SK-N-SH (cell line): ENCODE data around the gene KMT2A. TPM values are rescaled to one million over a fixed set of nuclear protein-coding genes. Genes with fewer than 3 reads are reported as not detected.

Experiments used
- CTCF ChIA-PET: fragments of 300-600, 350-600 bp; formaldehyde crosslinking; extraction: SDS; loops from one replicate; lab custom pipeline; 2021; lab: Yijun Ruan, JAX
- POLR2A ChIA-PET: fragments of 350-600 bp; sonication (Branson Sonifier 250); formaldehyde crosslinking; extraction: SDS; loops from one replicate; lab custom pipeline; 2020; ENCODE audit warnings: antibody characterized with exemption, inconsistent platforms; lab: Yijun Ruan, JAX
- DNase-seq: peaks from one replicate; pipeline ENCODE4 v3.0.0; 2012
- H2AFZ ChIP-seq: fragments of 200-600 bp; sonication (generic); 2 replicates; pipeline ENCODE4 v1.8.1; 2016; ENCODE audit warnings: antibody characterized with exemption, mild to moderate bottlenecking, low read depth
- H3F3A ChIP-seq: fragments of 200-600 bp; sonication (generic); replicated peaks from 2 replicates; pipeline ENCODE3; 2016; ENCODE audit warnings: antibody characterized with exemption, mild to moderate bottlenecking; ENCODE audit not compliant: insufficient read depth
- H3K27ac ChIP-seq, 2 experiments: fragments of 200-500 bp in 1 of 2; fragments of 200-600 bp in 1 of 2; sonication (Bioruptor generic) in 1 of 2; sonication (generic), shearing (Covaris generic) in 1 of 2; 2 replicates each; pipeline versions ENCODE4 v1.5.1 to v1.6.1; 2014 to 2016; ENCODE audit warnings: low read depth in 2 of 2, inconsistent platforms in 1 of 2, low read length in 1 of 2, mild to moderate bottlenecking in 1 of 2, mixed read lengths in 1 of 2
- H3K27me3 ChIP-seq: fragments of 200-600 bp; sonication (generic), shearing (Covaris generic); 2 replicates; pipeline ENCODE4 v1.6.1; 2016; ENCODE audit warnings: mixed run types; ENCODE audit not compliant: insufficient read depth
- H3K36me3 ChIP-seq, 2 experiments: fragments of 200-500 bp in 1 of 2; fragments of 200-600 bp in 1 of 2; sonication (Bioruptor generic) in 1 of 2; sonication (generic) in 1 of 2; replicated peaks in 1 of 2; 2 replicates each; pipeline versions ENCODE3 to v1.5.1; 2014 to 2016; ENCODE audit warnings: low read length in 1 of 2, mild to moderate bottlenecking in 1 of 2; ENCODE audit not compliant: insufficient read depth in 2 of 2, control insufficient read depth in 1 of 2
- H3K4me1 ChIP-seq, 2 experiments: fragments of 200-500 bp in 1 of 2; fragments of 200-600 bp in 1 of 2; sonication (Bioruptor generic) in 1 of 2; sonication (generic), shearing (Covaris generic) in 1 of 2; 2 replicates each; pipeline versions ENCODE4 v1.5.1 to v1.6.1; 2014 to 2016; ENCODE audit warnings: low read depth in 1 of 2, low read length in 1 of 2, mixed run types in 1 of 2; ENCODE audit not compliant: insufficient read depth in 2 of 2, control insufficient read depth in 1 of 2
- H3K4me2 ChIP-seq: fragments of 200-600 bp; sonication (generic), shearing (Covaris generic); 2 replicates; pipeline ENCODE4 v1.6.1; 2017; ENCODE audit warnings: mixed run types
- H3K4me3 ChIP-seq, 2 experiments: fragments of 200-500 bp in 1 of 2; fragments of 200-600 bp in 1 of 2; sonication (Bioruptor generic) in 1 of 2; sonication (generic), shearing (Covaris generic) in 1 of 2; 2 replicates each; pipeline versions ENCODE4 v1.5.1 to v1.8.1; 2014 to 2016; ENCODE audit warnings: low read depth in 2 of 2, inconsistent platforms in 1 of 2, low read length in 1 of 2, mild to moderate bottlenecking in 1 of 2, mixed read lengths in 1 of 2, moderate library complexity in 1 of 2
- H3K79me2 ChIP-seq: fragments of 200-600 bp; sonication (generic); 2 replicates; pipeline ENCODE4 v1.8.1; 2017; ENCODE audit warnings: mild to moderate bottlenecking; ENCODE audit not compliant: insufficient read depth
- H3K9ac ChIP-seq: fragments of 200-600 bp; sonication (generic); 2 replicates; pipeline ENCODE4 v1.6.1; 2017; ENCODE audit warnings: mixed run types
- H3K9me2 ChIP-seq: fragments of 200-600 bp; sonication (generic); 2 replicates; pipeline ENCODE4 v1.6.1; 2017; ENCODE audit warnings: mixed run types
- H3K9me3 ChIP-seq: fragments of 200-600 bp; sonication (generic); 2 replicates; pipeline ENCODE4 v1.6.1; 2017; ENCODE audit warnings: mixed run types, mild to moderate bottlenecking, moderate library complexity
- H4K20me1 ChIP-seq: fragments of 200-600 bp; sonication (generic); 2 replicates; pipeline ENCODE4 v1.6.1; 2017; ENCODE audit warnings: mild to moderate bottlenecking, mixed run types; ENCODE audit not compliant: insufficient read depth
- CHD2 ChIP-seq: fragments of 150-350 bp; IDR thresholded peaks from 2 replicates; pipeline ENCODE4 v1.6.1; 2018; ENCODE audit warnings: low read length; ENCODE audit not compliant: partially characterized antibody
- ELF1 ChIP-seq: IDR thresholded peaks from 2 replicates; pipeline ENCODE4 v1.4.0; 2012
- EP300 ChIP-seq, 2 experiments: IDR thresholded peaks; 2 replicates each; pipeline versions ENCODE4 v1.4.0 to v1.6.1; 2012; ENCODE audit warnings: borderline replicate concordance in 1 of 2, low read depth in 1 of 2, low read length in 1 of 2
- EZH2phosphoT487 ChIP-seq: fragments of 200-600 bp; sonication (generic); IDR thresholded peaks from 2 replicates; pipeline ENCODE4 v1.6.1; 2017; ENCODE audit warnings: low read depth, mixed run types, mild to moderate bottlenecking, antibody characterized with exemption, moderate library complexity, borderline replicate concordance
- FOSL2 ChIP-seq: IDR thresholded peaks from 2 replicates; pipeline ENCODE4 v1.4.0; 2012; ENCODE audit warnings: low read depth, mild to moderate bottlenecking, moderate library complexity, borderline replicate concordance
- FOXJ3 ChIP-seq: sonication (generic); formaldehyde crosslinking; IDR thresholded peaks from 2 replicates; pipeline ENCODE4 v1.5.1; 2020; ENCODE audit warnings: mild to moderate bottlenecking, missing genetic modification reagents
- GABPA ChIP-seq: IDR thresholded peaks from 2 replicates; pipeline ENCODE4 v1.4.0; 2012; ENCODE audit warnings: low read depth, mild to moderate bottlenecking
- POLR2AphosphoS5 ChIP-seq: IDR thresholded peaks from 2 replicates; pipeline ENCODE4 v1.6.1; 2012; ENCODE audit warnings: low read depth, low read length
- RCOR1 ChIP-seq: fragments of 150-350 bp; IDR thresholded peaks from 2 replicates; pipeline ENCODE4 v1.6.1; 2017; ENCODE audit warnings: antibody characterized with exemption, low read length
- RFX5 ChIP-seq: IDR thresholded peaks from 2 replicates; pipeline ENCODE4 v1.6.1; 2012; ENCODE audit warnings: mild to moderate bottlenecking, improper control_type of control experiment, low read length
- RXRA ChIP-seq: IDR thresholded peaks from 2 replicates; pipeline ENCODE4 v1.4.0; 2012; ENCODE audit warnings: low read depth, mild to moderate bottlenecking, borderline replicate concordance
- SMC3 ChIP-seq: IDR thresholded peaks from 2 replicates; pipeline ENCODE4 v1.6.1; 2012; ENCODE audit warnings: low read depth, low read length, improper control_type of control experiment
- TEAD4 ChIP-seq: IDR thresholded peaks from 2 replicates; pipeline ENCODE4 v1.4.0; 2012; ENCODE audit warnings: mild to moderate bottlenecking, borderline replicate concordance; ENCODE audit not compliant: insufficient read depth
- WGBS: methylation state at CpG from one replicate; pipeline ENCODE4 v1.1.6; 2017; ENCODE audit warnings: low lambda C conversion rate; 5-methylcytosine and 5-hydroxymethylcytosine counted together
- polyA plus RNA-seq, 3 experiments: library from polyadenylated mRNA; depleted of rRNA; stranded (reverse); fragments of >200 nt; gene quantifications; 2 replicates each; pipeline ENCODE4 v1.2.3, GENCODE V29; 2012
- TF ChIP-seq, protein P1 (sequence below): fragments of 200-600 bp; sonication (generic); IDR thresholded peaks from 2 replicates; pipeline ENCODE4 v1.6.1; 2017; ENCODE audit warnings: antibody characterized with exemption, mild to moderate bottlenecking, moderate library complexity
- TF ChIP-seq, protein P2 (sequence below): fragments of 150-350 bp; IDR thresholded peaks from 2 replicates; pipeline ENCODE4 v1.6.1; 2017; ENCODE audit warnings: antibody characterized with exemption, low read length, low read depth, borderline replicate concordance
- TF ChIP-seq, protein P3 (sequence below): IDR thresholded peaks from 2 replicates; pipeline ENCODE4 v1.4.0; 2012; ENCODE audit warnings: low read depth, borderline replicate concordance
- TF ChIP-seq, protein P4 (sequence below): IDR thresholded peaks from 2 replicates; pipeline ENCODE4 v1.6.1; 2012; ENCODE audit warnings: mild to moderate bottlenecking, low read depth, low read length, moderate library complexity

The KMT2A gene
- polyA plus RNA-seq, 1 of the 3 experiments (the other 2 are of a cell fraction) = 15.7 TPM

DNA sequence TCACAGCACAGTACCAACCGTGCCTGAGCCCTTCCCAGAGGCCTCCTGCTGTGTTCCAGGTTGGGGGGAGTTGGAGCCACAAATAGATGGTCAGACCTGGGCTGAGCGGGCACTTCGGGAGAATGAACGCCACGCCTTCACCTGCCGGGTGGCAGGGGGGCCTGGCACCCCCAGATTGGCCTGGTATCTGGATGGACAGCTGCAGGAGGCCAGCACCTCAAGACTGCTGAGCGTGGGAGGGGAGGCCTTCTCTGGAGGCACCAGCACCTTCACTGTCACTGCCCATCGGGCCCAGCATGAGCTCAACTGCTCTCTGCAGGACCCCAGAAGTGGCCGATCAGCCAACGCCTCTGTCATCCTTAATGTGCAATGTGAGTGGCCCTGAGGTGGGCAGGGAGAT is 95.8 kb downstream of the KMT2A start:
- ChIA-PET POLR2A (no interaction called here), CTCF (no interaction called here)
- no peak overlapping the region for H2AFZ ChIP-seq
- peak overlapping the region; percentile 74 to 85 for H3K4me3 ChIP-seq
- H3K9me2 ChIP-seq = no peaks in the 10 kb centered on the region
- 84% methylated on average over 8 of the region's 10 CpGs for WGBS
- H3K36me3 ChIP-seq = peaks cover 0 to 18% of the 10 kb centered on the region in 2 experiments
- no peaks in the 10 kb centered on the region; the same call in 1 of the 2 replicates for H3K79me2 ChIP-seq
- TF ChIP-seq CHD2 = no peak
- no peak for TF ChIP-seq RCOR1
- TF ChIP-seq EP300 (IDR thresholded peaks at IDR 0.05; ENCODE audit: borderline replicate concordance in 1 of 2, low read depth in 1 of 2, low read length in 1 of 2) = no peak
- TF ChIP-seq, protein P1, sequence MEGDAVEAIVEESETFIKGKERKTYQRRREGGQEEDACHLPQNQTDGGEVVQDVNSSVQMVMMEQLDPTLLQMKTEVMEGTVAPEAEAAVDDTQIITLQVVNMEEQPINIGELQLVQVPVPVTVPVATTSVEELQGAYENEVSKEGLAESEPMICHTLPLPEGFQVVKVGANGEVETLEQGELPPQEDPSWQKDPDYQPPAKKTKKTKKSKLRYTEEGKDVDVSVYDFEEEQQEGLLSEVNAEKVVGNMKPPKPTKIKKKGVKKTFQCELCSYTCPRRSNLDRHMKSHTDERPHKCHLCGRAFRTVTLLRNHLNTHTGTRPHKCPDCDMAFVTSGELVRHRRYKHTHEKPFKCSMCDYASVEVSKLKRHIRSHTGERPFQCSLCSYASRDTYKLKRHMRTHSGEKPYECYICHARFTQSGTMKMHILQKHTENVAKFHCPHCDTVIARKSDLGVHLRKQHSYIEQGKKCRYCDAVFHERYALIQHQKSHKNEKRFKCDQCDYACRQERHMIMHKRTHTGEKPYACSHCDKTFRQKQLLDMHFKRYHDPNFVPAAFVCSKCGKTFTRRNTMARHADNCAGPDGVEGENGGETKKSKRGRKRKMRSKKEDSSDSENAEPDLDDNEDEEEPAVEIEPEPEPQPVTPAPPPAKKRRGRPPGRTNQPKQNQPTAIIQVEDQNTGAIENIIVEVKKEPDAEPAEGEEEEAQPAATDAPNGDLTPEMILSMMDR = no peak
- TF ChIP-seq, protein P2, sequence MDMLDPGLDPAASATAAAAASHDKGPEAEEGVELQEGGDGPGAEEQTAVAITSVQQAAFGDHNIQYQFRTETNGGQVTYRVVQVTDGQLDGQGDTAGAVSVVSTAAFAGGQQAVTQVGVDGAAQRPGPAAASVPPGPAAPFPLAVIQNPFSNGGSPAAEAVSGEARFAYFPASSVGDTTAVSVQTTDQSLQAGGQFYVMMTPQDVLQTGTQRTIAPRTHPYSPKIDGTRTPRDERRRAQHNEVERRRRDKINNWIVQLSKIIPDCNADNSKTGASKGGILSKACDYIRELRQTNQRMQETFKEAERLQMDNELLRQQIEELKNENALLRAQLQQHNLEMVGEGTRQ = no peak
- TF ChIP-seq EZH2phosphoT487 = no peak
- peaks cover 4 to 18% of the 10 kb centered on the region in 2 experiments; a peak in 3 of 4 replicates for H3K4me1 ChIP-seq
- no peak overlapping the region for H3K27ac ChIP-seq
- no peak for DNase-seq
- no peak overlapping the region for H3K9ac ChIP-seq
- peaks cover 3% of the 10 kb centered on the region for H3F3A ChIP-seq
- H3K27me3 ChIP-seq = no peaks in the 10 kb centered on the region
- no peaks in the 10 kb centered on the region for H4K20me1 ChIP-seq
- H3K9me3 ChIP-seq = no peaks in the 10 kb centered on the region
- peak overlapping the region; percentile 95 for H3K4me2 ChIP-seq

DNA sequence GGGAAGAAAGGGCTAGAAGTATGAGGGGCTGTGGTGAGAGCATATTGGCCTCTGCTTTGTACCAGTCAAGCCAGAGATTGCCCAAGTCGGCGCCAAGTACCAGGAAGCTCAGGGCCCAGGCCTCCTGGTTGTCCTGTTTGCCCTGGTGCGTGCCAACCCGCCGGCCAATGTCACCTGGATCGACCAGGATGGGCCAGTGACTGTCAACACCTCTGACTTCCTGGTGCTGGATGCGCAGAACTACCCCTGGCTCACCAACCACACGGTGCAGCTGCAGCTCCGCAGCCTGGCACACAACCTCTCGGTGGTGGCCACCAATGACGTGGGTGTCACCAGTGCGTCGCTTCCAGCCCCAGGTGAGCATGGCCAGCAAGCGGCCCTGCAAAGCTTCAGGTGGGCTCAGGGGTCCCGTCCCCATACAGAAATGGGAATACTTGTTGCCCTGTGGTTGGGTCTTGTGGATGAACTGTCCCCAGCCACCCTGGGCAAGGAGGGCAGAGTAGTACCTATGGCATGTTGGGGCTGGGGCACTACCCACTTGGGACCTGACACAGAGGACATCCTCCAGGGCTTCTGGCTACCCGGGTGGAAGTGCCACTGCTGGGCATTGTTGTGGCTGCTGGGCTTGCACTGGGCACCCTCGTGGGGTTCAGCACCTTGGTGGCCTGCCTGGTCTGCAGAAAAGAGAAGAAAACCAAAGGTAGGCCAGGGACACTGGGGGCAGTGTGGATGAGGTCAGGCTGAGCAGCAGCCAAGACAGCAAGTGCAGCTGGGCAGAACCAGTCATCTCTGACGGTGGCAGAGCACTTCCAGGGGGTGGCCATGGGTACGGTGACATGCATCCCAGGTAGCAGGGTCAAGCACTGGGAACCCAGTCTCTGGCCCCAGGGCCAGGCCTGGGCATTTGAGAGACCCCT is 96.8 kb downstream of the KMT2A start:
- CTCF ChIA-PET = no interaction called here
- Histone ChIP-seq H3K9me3 (no peaks in the 10 kb centered on the region), H3K36me3 (peaks cover 0 to 11% of the 10 kb centered on the region in 2 experiments)
- TF ChIP-seq, protein P3, sequence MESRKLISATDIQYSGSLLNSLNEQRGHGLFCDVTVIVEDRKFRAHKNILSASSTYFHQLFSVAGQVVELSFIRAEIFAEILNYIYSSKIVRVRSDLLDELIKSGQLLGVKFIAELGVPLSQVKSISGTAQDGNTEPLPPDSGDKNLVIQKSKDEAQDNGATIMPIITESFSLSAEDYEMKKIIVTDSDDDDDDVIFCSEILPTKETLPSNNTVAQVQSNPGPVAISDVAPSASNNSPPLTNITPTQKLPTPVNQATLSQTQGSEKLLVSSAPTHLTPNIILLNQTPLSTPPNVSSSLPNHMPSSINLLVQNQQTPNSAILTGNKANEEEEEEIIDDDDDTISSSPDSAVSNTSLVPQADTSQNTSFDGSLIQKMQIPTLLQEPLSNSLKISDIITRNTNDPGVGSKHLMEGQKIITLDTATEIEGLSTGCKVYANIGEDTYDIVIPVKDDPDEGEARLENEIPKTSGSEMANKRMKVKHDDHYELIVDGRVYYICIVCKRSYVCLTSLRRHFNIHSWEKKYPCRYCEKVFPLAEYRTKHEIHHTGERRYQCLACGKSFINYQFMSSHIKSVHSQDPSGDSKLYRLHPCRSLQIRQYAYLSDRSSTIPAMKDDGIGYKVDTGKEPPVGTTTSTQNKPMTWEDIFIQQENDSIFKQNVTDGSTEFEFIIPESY = no peak
- TF ChIP-seq TEAD4 = no peak
- no peak for TF ChIP-seq GABPA
- TF ChIP-seq SMC3 = no peak
- TF ChIP-seq FOXJ3 = no peak
- no peak for TF ChIP-seq RXRA
- TF ChIP-seq ELF1 = no peak
- TF ChIP-seq RFX5 = no peak
- no peak for TF ChIP-seq POLR2AphosphoS5
- TF ChIP-seq EP300 (IDR thresholded peaks at IDR 0.05; ENCODE audit: borderline replicate concordance in 1 of 2, low read depth in 1 of 2, low read length in 1 of 2) = no peak
- TF ChIP-seq FOSL2 = no peak
- TF ChIP-seq, protein P4, sequence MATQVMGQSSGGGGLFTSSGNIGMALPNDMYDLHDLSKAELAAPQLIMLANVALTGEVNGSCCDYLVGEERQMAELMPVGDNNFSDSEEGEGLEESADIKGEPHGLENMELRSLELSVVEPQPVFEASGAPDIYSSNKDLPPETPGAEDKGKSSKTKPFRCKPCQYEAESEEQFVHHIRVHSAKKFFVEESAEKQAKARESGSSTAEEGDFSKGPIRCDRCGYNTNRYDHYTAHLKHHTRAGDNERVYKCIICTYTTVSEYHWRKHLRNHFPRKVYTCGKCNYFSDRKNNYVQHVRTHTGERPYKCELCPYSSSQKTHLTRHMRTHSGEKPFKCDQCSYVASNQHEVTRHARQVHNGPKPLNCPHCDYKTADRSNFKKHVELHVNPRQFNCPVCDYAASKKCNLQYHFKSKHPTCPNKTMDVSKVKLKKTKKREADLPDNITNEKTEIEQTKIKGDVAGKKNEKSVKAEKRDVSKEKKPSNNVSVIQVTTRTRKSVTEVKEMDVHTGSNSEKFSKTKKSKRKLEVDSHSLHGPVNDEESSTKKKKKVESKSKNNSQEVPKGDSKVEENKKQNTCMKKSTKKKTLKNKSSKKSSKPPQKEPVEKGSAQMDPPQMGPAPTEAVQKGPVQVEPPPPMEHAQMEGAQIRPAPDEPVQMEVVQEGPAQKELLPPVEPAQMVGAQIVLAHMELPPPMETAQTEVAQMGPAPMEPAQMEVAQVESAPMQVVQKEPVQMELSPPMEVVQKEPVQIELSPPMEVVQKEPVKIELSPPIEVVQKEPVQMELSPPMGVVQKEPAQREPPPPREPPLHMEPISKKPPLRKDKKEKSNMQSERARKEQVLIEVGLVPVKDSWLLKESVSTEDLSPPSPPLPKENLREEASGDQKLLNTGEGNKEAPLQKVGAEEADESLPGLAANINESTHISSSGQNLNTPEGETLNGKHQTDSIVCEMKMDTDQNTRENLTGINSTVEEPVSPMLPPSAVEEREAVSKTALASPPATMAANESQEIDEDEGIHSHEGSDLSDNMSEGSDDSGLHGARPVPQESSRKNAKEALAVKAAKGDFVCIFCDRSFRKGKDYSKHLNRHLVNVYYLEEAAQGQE = no peak

More for the DNA sequence above, 96.8 kb downstream of the KMT2A start:
- peaks cover 4 to 18% of the 10 kb centered on the region in 2 experiments; a peak in 3 of 4 replicates for H3K4me1 ChIP-seq
- no peak for DNase-seq
- no peak overlapping the region for H2AFZ ChIP-seq
- POLR2A ChIA-PET = no interaction called here
- peaks cover 4% of the 10 kb centered on the region for H3F3A ChIP-seq
- WGBS = 90% methylated on average over 14 of the region's 19 CpGs
- H3K4me3 ChIP-seq = no peak overlapping the region
- H3K9me2 ChIP-seq = no peaks in the 10 kb centered on the region
- no peak overlapping the region for H3K9ac ChIP-seq
- no peaks in the 10 kb centered on the region for H4K20me1 ChIP-seq
- H3K27ac ChIP-seq = no peak overlapping the region
- no peak overlapping the region for H3K4me2 ChIP-seq
- H3K79me2 ChIP-seq = no peaks in the 10 kb centered on the region; the same call in 1 of the 2 replicates
- no peaks in the 10 kb centered on the region for H3K27me3 ChIP-seq
